IMR-90 (cell line): ENCODE results near the gene RPS6KA5. TPM values are rescaled to one million over a fixed set of nuclear protein-coding genes. Genes with fewer than 3 reads are reported as not detected.

Experiments used
- ATAC-seq: fragments of 200-7000 bp; cut with Tn5 transposase; 2 replicates; pipeline ENCODE4 v1.9.1; 2020; ENCODE audit warnings: low read depth, mild to moderate bottlenecking, moderate library complexity
- BruUV-seq: library from RNA; stranded (reverse); fragments of 400-500 nt; replicated peaks from 2 replicates; lab custom pipeline; 2021; lab: Mats Ljungman, UMichigan
- CTCF ChIA-PET: fragments of 300-600 bp; formaldehyde crosslinking; extraction: SDS; loops from one replicate; lab custom pipeline; 2021; ENCODE audit warnings: antibody characterized with exemption; lab: Yijun Ruan, JAX
- POLR2A ChIA-PET: fragments of 300-600 bp; sonication (Branson Sonifier 250); formaldehyde crosslinking; loops from one replicate; lab custom pipeline; 2022; ENCODE audit warnings: antibody characterized with exemption; ENCODE audit not compliant: unreplicated experiment; lab: Charles Lee
- DNase-seq: peaks from one replicate; pipeline ENCODE4 v3.0.0; 2013
- H2AFZ ChIP-seq: replicated peaks from 2 replicates; pipeline ENCODE3; 2013; ENCODE audit warnings: low read length, mild to moderate bottlenecking; ENCODE audit not compliant: poor library complexity
- H2AK5ac ChIP-seq: 2 replicates; pipeline ENCODE4 v1.6.1; 2013; ENCODE audit warnings: low read depth, low read length, inconsistent platforms
- H2AK9ac ChIP-seq: replicated peaks from 2 replicates; pipeline ENCODE3; 2013; ENCODE audit warnings: mild to moderate bottlenecking, low read depth, low read length, moderate library complexity; ENCODE audit not compliant: poor library complexity
- H2BK120ac ChIP-seq: 2 replicates; pipeline ENCODE4 v1.6.1; 2013; ENCODE audit warnings: low read depth, low read length, inconsistent platforms
- H2BK15ac ChIP-seq: 3 replicates; pipeline ENCODE4 v1.6.1; 2013; ENCODE audit warnings: low read depth, low read length, inconsistent platforms
- H2BK20ac ChIP-seq: 2 replicates; pipeline ENCODE4 v1.6.1; 2013; ENCODE audit warnings: low read depth, mild to moderate bottlenecking, inconsistent platforms, low read length, moderate library complexity
- H2BK5ac ChIP-seq: 2 replicates; pipeline ENCODE4 v1.6.1; 2013; ENCODE audit warnings: mild to moderate bottlenecking, low read depth, low read length, inconsistent platforms; ENCODE audit not compliant: poor library complexity, severe bottlenecking
- H3K14ac ChIP-seq: replicated peaks from 2 replicates; pipeline ENCODE4 v1.6.1; 2013; ENCODE audit warnings: low read depth, low read length, inconsistent platforms
- H3K18ac ChIP-seq: 2 replicates; pipeline ENCODE4 v1.6.1; 2013; ENCODE audit warnings: low read depth, low read length, control low read depth
- H3K23ac ChIP-seq: 2 replicates; pipeline ENCODE4 v1.6.1; 2013; ENCODE audit warnings: low read depth, low read length, inconsistent platforms
- H3K27ac ChIP-seq: 2 replicates; pipeline ENCODE4 v1.5.1; 2013; ENCODE audit warnings: mild to moderate bottlenecking, control low read depth, low read length; ENCODE audit not compliant: insufficient read depth
- H3K27me3 ChIP-seq: 2 replicates; pipeline ENCODE4 v1.6.1; 2013; ENCODE audit warnings: low read length; ENCODE audit not compliant: control insufficient read depth, insufficient read depth
- H3K36me3 ChIP-seq: 2 replicates; pipeline ENCODE4 v1.6.1; 2013; ENCODE audit warnings: low read length, mixed read lengths; ENCODE audit not compliant: control insufficient read depth, insufficient read depth
- H3K4ac ChIP-seq: 2 replicates; pipeline ENCODE4 v1.6.1; 2013; ENCODE audit warnings: low read depth, low read length, inconsistent platforms
- H3K4me1 ChIP-seq: 2 replicates; pipeline ENCODE4 v1.6.1; 2013; ENCODE audit warnings: low read length, mixed read lengths; ENCODE audit not compliant: control insufficient read depth, insufficient read depth
- H3K4me2 ChIP-seq: 2 replicates; pipeline ENCODE4 v1.6.1; 2013; ENCODE audit warnings: low read depth, mild to moderate bottlenecking, control low read depth, low read length, moderate library complexity
- H3K4me3 ChIP-seq: 2 replicates; pipeline ENCODE4 v1.5.1; 2013; ENCODE audit warnings: low read depth, mild to moderate bottlenecking, control low read depth, low read length, moderate library complexity; ENCODE audit not compliant: insufficient read depth
- H3K56ac ChIP-seq: 2 replicates; pipeline ENCODE4 v1.6.1; 2013; ENCODE audit warnings: low read length, inconsistent platforms; ENCODE audit not compliant: insufficient read depth; ENCODE audit errors: extremely low read depth
- H3K79me1 ChIP-seq, 2 experiments: 2 replicates each; pipeline ENCODE4 v1.6.1; 2013; ENCODE audit warnings: low read length in 2 of 2, inconsistent platforms in 1 of 2, low read depth in 1 of 2
- H3K9ac ChIP-seq: 2 replicates; pipeline ENCODE4 v1.6.1; 2013; ENCODE audit warnings: low read depth, low read length, control low read depth
- H3K9me1 ChIP-seq: 2 replicates; pipeline ENCODE4 v1.6.1; 2013; ENCODE audit warnings: low read length, inconsistent platforms; ENCODE audit not compliant: insufficient read depth
- H3K9me3 ChIP-seq: 2 replicates; pipeline ENCODE4 v1.6.1; 2013; ENCODE audit warnings: low read length; ENCODE audit not compliant: control insufficient read depth, insufficient read depth
- H4K20me1 ChIP-seq: 2 replicates; pipeline ENCODE4 v1.6.1; 2013; ENCODE audit warnings: low read length, inconsistent platforms; ENCODE audit not compliant: insufficient read depth
- H4K5ac ChIP-seq: 2 replicates; pipeline ENCODE4 v1.6.1; 2013; ENCODE audit warnings: mild to moderate bottlenecking, low read depth, low read length, control low read depth
- H4K8ac ChIP-seq, 2 experiments: 2 replicates each; pipeline ENCODE4 v1.6.1; 2013; ENCODE audit warnings: low read depth in 2 of 2, low read length in 2 of 2, control low read depth in 1 of 2, inconsistent platforms in 1 of 2
- H4K91ac ChIP-seq: 2 replicates; pipeline ENCODE4 v1.6.1; 2013; ENCODE audit warnings: low read depth, low read length, inconsistent platforms; ENCODE audit not compliant: insufficient read depth
- CEBPB ChIP-seq: IDR thresholded peaks from 2 replicates; pipeline ENCODE4 v1.6.1; 2012; ENCODE audit warnings: low read depth, low read length, improper control_type of control experiment
- MAFK ChIP-seq: IDR thresholded peaks from 2 replicates; pipeline ENCODE4 v1.6.1; 2012; ENCODE audit warnings: low read depth, low read length, improper control_type of control experiment
- MAZ ChIP-seq: IDR thresholded peaks from 2 replicates; pipeline ENCODE4 v1.6.1; 2012; ENCODE audit warnings: low read depth, mild to moderate bottlenecking, low read length, improper control_type of control experiment, moderate library complexity, borderline replicate concordance
- MXI1 ChIP-seq: IDR thresholded peaks from 2 replicates; pipeline ENCODE4 v1.6.1; 2012; ENCODE audit warnings: low read depth, mild to moderate bottlenecking, low read length, moderate library complexity, borderline replicate concordance
- NFE2L2 ChIP-seq: fragments of 150-350 bp; IDR thresholded peaks from 2 replicates; pipeline ENCODE4 v1.6.1; 2016; ENCODE audit warnings: low read depth, mild to moderate bottlenecking, low read length
- RAD21 ChIP-seq: IDR thresholded peaks from 2 replicates; pipeline ENCODE4 v1.6.1; 2012; ENCODE audit warnings: low read length, improper control_type of control experiment
- RCOR1 ChIP-seq: IDR thresholded peaks from 2 replicates; pipeline ENCODE4 v1.6.1; 2012; ENCODE audit warnings: mild to moderate bottlenecking, low read length, improper control_type of control experiment; ENCODE audit not compliant: insufficient replicate concordance
- SMC3 ChIP-seq: fragments of 150-350 bp; IDR thresholded peaks from 2 replicates; pipeline ENCODE4 v1.6.1; 2016; ENCODE audit warnings: low read depth, mild to moderate bottlenecking, antibody characterized with exemption, low read length, moderate library complexity
- dilution Hi-C: fragments of 300-500 bp; cut with HindIII; formaldehyde crosslinking; loops from one replicate; pipeline ENCODE4 v1.14.3; 2018; ENCODE audit warnings: low sequenced_read_pairs; ENCODE audit not compliant: unreplicated experiment
- in situ Hi-C: fragments of 300-500 bp; cut with MboI; formaldehyde crosslinking; loops from 3 replicates; pipeline ENCODE4 v1.14.3; 2019; ENCODE audit warnings: low sequenced_read_pairs, inconsistent platforms, mixed read lengths
- intact Hi-C: fragments of 100-400 bp; cut with micrococcal nuclease; formaldehyde crosslinking; loops from 2 replicates; pipeline ENCODE4 v1.10.0; 2022
- polyA plus RNA-seq, 3 experiments: library from polyadenylated mRNA; depleted of rRNA; stranded (reverse); fragments of >200 nt; gene quantifications; 2 replicates each; pipeline ENCODE4 v1.2.3, GENCODE V29; 2012; ENCODE audit warnings: low replicate concordance in 1 of 3
- total RNA-seq: library from RNA; depleted of rRNA; stranded (reverse); fragments of >200 nt; gene quantifications from 2 replicates; pipeline ENCODE4 v1.2.3, GENCODE V29; 2012
- TF ChIP-seq, protein P1 (sequence below): fragments of 150-350 bp; IDR thresholded peaks from 2 replicates; pipeline ENCODE4 v1.6.1; 2017; ENCODE audit warnings: mild to moderate bottlenecking, antibody characterized with exemption, low read length, low read depth
- TF ChIP-seq, protein P2 (sequence below): conservative IDR thresholded peaks from 2 replicates; pipeline ENCODE4 v1.5.1; 2012; ENCODE audit warnings: mild to moderate bottlenecking, low read depth, low read length, improper control_type of control experiment

The RPS6KA5 gene
- total and polyA plus RNA-seq, 2 of the 4 experiments (the other 2 are of a cell fraction) = 0.36 TPM

DNA sequence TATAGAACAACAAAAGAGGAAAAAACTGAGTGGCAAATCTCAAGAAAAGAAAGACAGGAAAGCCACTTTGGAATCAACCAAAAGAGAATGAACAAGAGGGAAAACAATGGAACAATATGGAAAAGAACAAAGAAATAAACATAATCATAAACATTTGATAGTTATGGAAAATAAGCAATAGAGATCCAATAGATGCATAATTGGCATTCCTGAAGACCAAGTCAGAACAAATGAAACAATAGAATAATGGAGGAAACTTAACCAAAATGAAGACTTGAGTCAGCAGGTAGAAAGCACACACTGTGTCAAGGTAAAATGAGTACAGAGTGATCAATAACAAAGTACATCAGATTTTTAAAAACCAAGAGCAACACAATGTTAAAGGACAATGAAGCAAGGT lies 10.1 kb upstream of the RPS6KA5 start:
- no peak for DNase-seq
- Histone ChIP-seq H2AK9ac (no peak overlapping the region), H3K23ac (no peak overlapping the region), H3K14ac (no peak overlapping the region), H3K56ac (no peak overlapping the region), H2AK5ac (no peak overlapping the region), H3K27ac (no peak overlapping the region), H3K79me1 (no peaks in the 10 kb centered on the region), H3K27me3 (no peaks in the 10 kb centered on the region), H2BK20ac (no peak overlapping the region), H3K4me1 (no peaks in the 10 kb centered on the region), H3K18ac (no peak overlapping the region), H3K4ac (no peak overlapping the region), H3K4me2 (no peak overlapping the region), H4K5ac (no peak overlapping the region), H3K9ac (no peak overlapping the region), H4K8ac (no peak overlapping the region), H3K4me3 (no peak overlapping the region), H3K9me3 (no peaks in the 10 kb centered on the region), H2BK120ac (no peak overlapping the region), H2BK15ac (no peak overlapping the region), H3K9me1 (no peaks in the 10 kb centered on the region), H2AFZ (no peak overlapping the region), H4K20me1 (no peaks in the 10 kb centered on the region), H4K91ac (no peak overlapping the region), H3K36me3 (no peaks in the 10 kb centered on the region), H2BK5ac (no peak overlapping the region)
- no TSS peak for BruUV-seq
- CTCF ChIA-PET = no interaction called here
- no peak for TF ChIP-seq RCOR1
- TF ChIP-seq, protein P1, sequence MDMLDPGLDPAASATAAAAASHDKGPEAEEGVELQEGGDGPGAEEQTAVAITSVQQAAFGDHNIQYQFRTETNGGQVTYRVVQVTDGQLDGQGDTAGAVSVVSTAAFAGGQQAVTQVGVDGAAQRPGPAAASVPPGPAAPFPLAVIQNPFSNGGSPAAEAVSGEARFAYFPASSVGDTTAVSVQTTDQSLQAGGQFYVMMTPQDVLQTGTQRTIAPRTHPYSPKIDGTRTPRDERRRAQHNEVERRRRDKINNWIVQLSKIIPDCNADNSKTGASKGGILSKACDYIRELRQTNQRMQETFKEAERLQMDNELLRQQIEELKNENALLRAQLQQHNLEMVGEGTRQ = no peak
- no peak for TF ChIP-seq MAFK
- TF ChIP-seq NFE2L2 = no peak
- no peak for TF ChIP-seq CEBPB
- TF ChIP-seq MXI1 = no peak
- no peak for TF ChIP-seq SMC3
- no peak for TF ChIP-seq RAD21
- TF ChIP-seq, protein P2, sequence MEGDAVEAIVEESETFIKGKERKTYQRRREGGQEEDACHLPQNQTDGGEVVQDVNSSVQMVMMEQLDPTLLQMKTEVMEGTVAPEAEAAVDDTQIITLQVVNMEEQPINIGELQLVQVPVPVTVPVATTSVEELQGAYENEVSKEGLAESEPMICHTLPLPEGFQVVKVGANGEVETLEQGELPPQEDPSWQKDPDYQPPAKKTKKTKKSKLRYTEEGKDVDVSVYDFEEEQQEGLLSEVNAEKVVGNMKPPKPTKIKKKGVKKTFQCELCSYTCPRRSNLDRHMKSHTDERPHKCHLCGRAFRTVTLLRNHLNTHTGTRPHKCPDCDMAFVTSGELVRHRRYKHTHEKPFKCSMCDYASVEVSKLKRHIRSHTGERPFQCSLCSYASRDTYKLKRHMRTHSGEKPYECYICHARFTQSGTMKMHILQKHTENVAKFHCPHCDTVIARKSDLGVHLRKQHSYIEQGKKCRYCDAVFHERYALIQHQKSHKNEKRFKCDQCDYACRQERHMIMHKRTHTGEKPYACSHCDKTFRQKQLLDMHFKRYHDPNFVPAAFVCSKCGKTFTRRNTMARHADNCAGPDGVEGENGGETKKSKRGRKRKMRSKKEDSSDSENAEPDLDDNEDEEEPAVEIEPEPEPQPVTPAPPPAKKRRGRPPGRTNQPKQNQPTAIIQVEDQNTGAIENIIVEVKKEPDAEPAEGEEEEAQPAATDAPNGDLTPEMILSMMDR = no peak
- TF ChIP-seq MAZ = no peak
- in situ Hi-C loops = no loop called here
- dilution Hi-C loops = no loop called here
- ATAC-seq = no peak
- intact Hi-C loops = no loop called here
- POLR2A ChIA-PET = no interaction called here
